Neural cell (in vitro differentiated cells): ENCODE results near the gene FAM20C. TPM values are rescaled to one million over a fixed set of nuclear protein-coding genes. Genes with fewer than 3 reads are reported as not detected.
"Not testable (repeated sequence)": the region's sequence is repeated elsewhere in the genome, so short reads cannot be mapped to it uniquely, and the experiment has no call there.

ENCODE experiments used
- H2AFZ ChIP-seq: fragments of 200-600, 300-800 bp; sonication (generic), shearing (Covaris generic); 2 replicates; pipeline ENCODE4 v1.6.0; 2014; ENCODE audit warnings: low read depth, mild to moderate bottlenecking, antibody characterized with exemption, low read length, moderate library complexity
- H3F3A ChIP-seq: fragments of 200-600 bp; shearing (Covaris generic); 2 replicates; pipeline ENCODE4 v1.6.1; 2016; ENCODE audit warnings: mild to moderate bottlenecking, moderate library complexity, mixed read lengths, antibody characterized with exemption, low read length; ENCODE audit not compliant: insufficient read depth, poor library complexity, severe bottlenecking
- H3K27ac ChIP-seq: fragments of 200-600, 300-800 bp; sonication (generic), shearing (Covaris generic); 2 replicates; pipeline ENCODE4 v1.5.1; 2014; ENCODE audit warnings: mild to moderate bottlenecking, low read length, moderate library complexity
- H3K27me3 ChIP-seq: fragments of 300-800, 200-600 bp; sonication (generic), shearing (Covaris generic); 2 replicates; pipeline ENCODE4 v1.6.0; 2014; ENCODE audit warnings: mild to moderate bottlenecking, low read depth, low read length, moderate library complexity; ENCODE audit not compliant: insufficient read depth
- H3K36me3 ChIP-seq: fragments of 300-800, 200-600 bp; sonication (generic), shearing (Covaris generic); 2 replicates; pipeline ENCODE4 v1.5.1; 2014; ENCODE audit warnings: mild to moderate bottlenecking, antibody characterized with exemption, low read length, moderate library complexity; ENCODE audit not compliant: insufficient read depth
- H3K4me2 ChIP-seq: fragments of 300-800, 200-600 bp; sonication (generic), shearing (Covaris generic); 2 replicates; pipeline ENCODE4 v1.6.0; 2014; ENCODE audit warnings: mild to moderate bottlenecking, low read length
- H3K4me3 ChIP-seq: fragments of 300-800, 200-600 bp; sonication (generic), shearing (Covaris generic); 2 replicates; pipeline ENCODE4 v1.5.1; 2014; ENCODE audit warnings: mild to moderate bottlenecking, low read length, moderate library complexity
- H3K79me2 ChIP-seq: fragments of 200-600 bp; shearing (Covaris generic); replicated peaks from 2 replicates; pipeline ENCODE4 v1.6.0; 2014; ENCODE audit warnings: mild to moderate bottlenecking, low read length, moderate library complexity; ENCODE audit not compliant: insufficient read depth
- H3K9ac ChIP-seq: fragments of 300-800, 200-600 bp; sonication (generic), shearing (Covaris generic); 2 replicates; pipeline ENCODE4 v1.6.1; 2016; ENCODE audit warnings: mild to moderate bottlenecking, low read length, mixed read lengths
- H3K9me2 ChIP-seq: fragments of 200-600 bp; shearing (Covaris generic); 2 replicates; pipeline ENCODE4 v1.6.1; 2016; ENCODE audit warnings: mild to moderate bottlenecking, low read length, mixed read lengths; ENCODE audit not compliant: insufficient read depth
- H3K9me3 ChIP-seq: fragments of 200-600, 300-800 bp; sonication (generic), shearing (Covaris generic); 2 replicates; pipeline ENCODE4 v1.6.1; 2016; ENCODE audit warnings: mild to moderate bottlenecking, mixed run types, low read length, moderate library complexity, mixed read lengths
- H4K20me1 ChIP-seq: fragments of 200-600 bp; shearing (Covaris generic); 2 replicates; pipeline ENCODE4 v1.6.1; 2016; ENCODE audit warnings: mild to moderate bottlenecking, mixed run types; ENCODE audit not compliant: insufficient read depth
- EP300 ChIP-seq: fragments of 450-650 bp; conservative IDR thresholded peaks from 2 replicates; pipeline ENCODE4 v1.6.1; 2014; ENCODE audit warnings: antibody characterized with exemption, mild to moderate bottlenecking, moderate library complexity; ENCODE audit not compliant: poor library complexity, severe bottlenecking
- EZH2 ChIP-seq: fragments of 200-600, 300-800 bp; shearing (Covaris generic), sonication (generic); IDR thresholded peaks from 2 replicates; pipeline ENCODE4 v1.6.1; 2014; ENCODE audit warnings: antibody characterized with exemption, low read length, borderline replicate concordance, mild to moderate bottlenecking; ENCODE audit not compliant: insufficient read depth, poor library complexity, severe bottlenecking
- MXI1 ChIP-seq: fragments of 450-650 bp; conservative IDR thresholded peaks from 2 replicates; pipeline ENCODE4 v1.6.1; 2014; ENCODE audit warnings: antibody characterized with exemption, mild to moderate bottlenecking; ENCODE audit not compliant: poor library complexity, severe bottlenecking
- POLR2AphosphoS5 ChIP-seq: IDR thresholded peaks from 2 replicates; pipeline ENCODE4 v1.6.1; 2012
- RAD21 ChIP-seq: fragments of 450-650 bp; conservative IDR thresholded peaks from 2 replicates; pipeline ENCODE4 v1.6.1; 2014; ENCODE audit warnings: antibody characterized with exemption, mild to moderate bottlenecking, moderate library complexity
- REST ChIP-seq: IDR thresholded peaks from 2 replicates; pipeline ENCODE4 v1.6.1; 2012; ENCODE audit warnings: borderline replicate concordance
- SMC3 ChIP-seq: fragments of 450-650 bp; conservative IDR thresholded peaks from 2 replicates; pipeline ENCODE4 v1.6.1; 2014; ENCODE audit warnings: antibody characterized with exemption, mild to moderate bottlenecking, moderate library complexity; ENCODE audit not compliant: poor library complexity
- TAF1 ChIP-seq: IDR thresholded peaks from 2 replicates; pipeline ENCODE4 v1.6.1; 2012; ENCODE audit warnings: low read depth
- polyA plus RNA-seq: library from polyadenylated mRNA; depleted of rRNA; stranded (reverse); fragments of >200 nt; gene quantifications from 2 replicates; pipeline ENCODE4 v1.2.3, GENCODE V29; 2014
- TF ChIP-seq, protein P1 (sequence below): fragments of 450-650 bp; IDR thresholded peaks from 2 replicates; pipeline ENCODE4 v1.5.1; 2014; ENCODE audit warnings: antibody characterized with exemption, mild to moderate bottlenecking, moderate library complexity; ENCODE audit not compliant: poor library complexity, severe bottlenecking

Gene FAM20C
- polyA plus RNA-seq, 1 donor from 2014 or later: 22.7 TPM

- Histone ChIP-seq H3K36me3 (no peaks in the 10 kb centered on the region), H3K9me3 (no peaks in the 10 kb centered on the region), H3K4me3 (no peak overlapping the region), H3K9ac (no peak overlapping the region), H3K27ac (no peak overlapping the region), H3K27me3 (peaks cover 15% of the 10 kb centered on the region), H4K20me1 (no peaks in the 10 kb centered on the region), H3F3A (no peaks in the 10 kb centered on the region), H2AFZ (no peak overlapping the region), H3K9me2 (no peaks in the 10 kb centered on the region), H3K4me2 (no peak overlapping the region), H3K79me2 (no peaks in the 10 kb centered on the region)
- TF ChIP-seq, protein P1, sequence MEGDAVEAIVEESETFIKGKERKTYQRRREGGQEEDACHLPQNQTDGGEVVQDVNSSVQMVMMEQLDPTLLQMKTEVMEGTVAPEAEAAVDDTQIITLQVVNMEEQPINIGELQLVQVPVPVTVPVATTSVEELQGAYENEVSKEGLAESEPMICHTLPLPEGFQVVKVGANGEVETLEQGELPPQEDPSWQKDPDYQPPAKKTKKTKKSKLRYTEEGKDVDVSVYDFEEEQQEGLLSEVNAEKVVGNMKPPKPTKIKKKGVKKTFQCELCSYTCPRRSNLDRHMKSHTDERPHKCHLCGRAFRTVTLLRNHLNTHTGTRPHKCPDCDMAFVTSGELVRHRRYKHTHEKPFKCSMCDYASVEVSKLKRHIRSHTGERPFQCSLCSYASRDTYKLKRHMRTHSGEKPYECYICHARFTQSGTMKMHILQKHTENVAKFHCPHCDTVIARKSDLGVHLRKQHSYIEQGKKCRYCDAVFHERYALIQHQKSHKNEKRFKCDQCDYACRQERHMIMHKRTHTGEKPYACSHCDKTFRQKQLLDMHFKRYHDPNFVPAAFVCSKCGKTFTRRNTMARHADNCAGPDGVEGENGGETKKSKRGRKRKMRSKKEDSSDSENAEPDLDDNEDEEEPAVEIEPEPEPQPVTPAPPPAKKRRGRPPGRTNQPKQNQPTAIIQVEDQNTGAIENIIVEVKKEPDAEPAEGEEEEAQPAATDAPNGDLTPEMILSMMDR: no peak
- TF ChIP-seq MXI1 (no peak), EP300 (no peak)
Measured at GRCh38 chr7:295155-296154, 103.1 kb downstream of the FAM20C start.

- no peaks in the 10 kb centered on the region for H3K79me2 ChIP-seq
- no peaks in the 10 kb centered on the region for H3K36me3 ChIP-seq
- H3K9me3 ChIP-seq: no peaks in the 10 kb centered on the region
- no peaks in the 10 kb centered on the region for H4K20me1 ChIP-seq
- peaks cover 10% of the 10 kb centered on the region for H3K27me3 ChIP-seq
- no peak overlapping the region for H3K9ac ChIP-seq
- TF ChIP-seq REST (no peak), RAD21 (no peak), EZH2 (no peak), POLR2AphosphoS5 (no peak), EP300 (no peak), MXI1 (no peak), SMC3 (no peak), TAF1 (no peak)
- TF ChIP-seq, protein P1: no peak
- no peak overlapping the region for H2AFZ ChIP-seq
- H3K4me3 ChIP-seq: no peak overlapping the region
- no peaks in the 10 kb centered on the region for H3K9me2 ChIP-seq
- H3K4me2 ChIP-seq: no peak overlapping the region
- H3K27ac ChIP-seq: no peak overlapping the region
- H3F3A ChIP-seq: no peaks in the 10 kb centered on the region
Measured at GRCh38 chr7:296373-296945, 104.1 kb downstream of the FAM20C start.

GRCh38 chr7:297141-297540, 104.8 kb downstream of the FAM20C start:
- not testable (repeated sequence) for H2AFZ ChIP-seq, H3K4me2 ChIP-seq, H3K36me3 ChIP-seq, H4K20me1 ChIP-seq, H3K27ac ChIP-seq, H3K27me3 ChIP-seq, H3F3A ChIP-seq, H3K4me3 ChIP-seq, H3K9me3 ChIP-seq, H3K9ac ChIP-seq, H3K79me2 ChIP-seq, H3K9me2 ChIP-seq
